Gastrocnemius medialis (tissue), 4 donors: Measurements from ENCODE around the gene ETFDH.

ENCODE experiments used
- POLR2A ChIP-seq, 2 donors: fragments of 450-650 bp; IDR thresholded peaks; one replicate each; pipeline ENCODE4 v1.6.1; 2017; ENCODE audit warnings: antibody characterized with exemption in 2 of 2, mild to moderate bottlenecking in 2 of 2, moderate library complexity in 2 of 2
- TF ChIP-seq, protein P1 (sequence below), 5 experiments: fragments of 450-650 bp in 3 of 5; fragments of 200-600 bp in 2 of 5; sonication (generic) in 2 of 5; IDR thresholded peaks in 4 of 5; conservative IDR thresholded peaks in 1 of 5; 1 replicate in 4 of 5; 2 replicates in 1 of 5; pipeline ENCODE4 v1.5.1; 2016 to 2019; ENCODE audit warnings: antibody characterized with exemption in 5 of 5, mild to moderate bottlenecking in 3 of 5, moderate library complexity in 3 of 5

DNA sequence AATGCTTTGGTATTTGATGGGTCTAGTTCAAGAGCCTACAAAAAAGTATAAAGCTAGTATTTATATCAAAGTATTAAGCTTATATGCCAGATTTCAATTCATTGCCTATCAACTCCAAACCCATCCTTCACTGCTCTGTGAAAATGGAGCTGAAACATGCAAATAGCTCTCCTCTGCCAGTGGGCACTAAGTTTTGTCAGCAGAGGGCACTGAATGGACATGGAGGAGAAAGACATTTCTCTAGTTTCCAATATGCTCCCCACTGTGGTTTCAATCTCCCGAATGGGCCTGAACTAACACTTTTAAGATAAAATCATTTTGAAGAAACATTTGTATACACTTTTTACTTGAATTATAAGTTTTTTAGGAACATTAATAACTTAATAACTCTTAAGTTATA lies 38.7 kb downstream of the ETFDH start:
- no peak for TF ChIP-seq POLR2A (IDR thresholded peaks at IDR 0.05)
- TF ChIP-seq, protein P1, sequence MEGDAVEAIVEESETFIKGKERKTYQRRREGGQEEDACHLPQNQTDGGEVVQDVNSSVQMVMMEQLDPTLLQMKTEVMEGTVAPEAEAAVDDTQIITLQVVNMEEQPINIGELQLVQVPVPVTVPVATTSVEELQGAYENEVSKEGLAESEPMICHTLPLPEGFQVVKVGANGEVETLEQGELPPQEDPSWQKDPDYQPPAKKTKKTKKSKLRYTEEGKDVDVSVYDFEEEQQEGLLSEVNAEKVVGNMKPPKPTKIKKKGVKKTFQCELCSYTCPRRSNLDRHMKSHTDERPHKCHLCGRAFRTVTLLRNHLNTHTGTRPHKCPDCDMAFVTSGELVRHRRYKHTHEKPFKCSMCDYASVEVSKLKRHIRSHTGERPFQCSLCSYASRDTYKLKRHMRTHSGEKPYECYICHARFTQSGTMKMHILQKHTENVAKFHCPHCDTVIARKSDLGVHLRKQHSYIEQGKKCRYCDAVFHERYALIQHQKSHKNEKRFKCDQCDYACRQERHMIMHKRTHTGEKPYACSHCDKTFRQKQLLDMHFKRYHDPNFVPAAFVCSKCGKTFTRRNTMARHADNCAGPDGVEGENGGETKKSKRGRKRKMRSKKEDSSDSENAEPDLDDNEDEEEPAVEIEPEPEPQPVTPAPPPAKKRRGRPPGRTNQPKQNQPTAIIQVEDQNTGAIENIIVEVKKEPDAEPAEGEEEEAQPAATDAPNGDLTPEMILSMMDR (IDR thresholded peaks at IDR 0.05 in 4 of 5, conservative IDR thresholded peaks at IDR 0.05 in 1 of 5): no peak
